ENCODE data around the gene SPATA2L.
"Not testable (repeated sequence)": the region's sequence is repeated elsewhere in the genome, so short reads cannot be mapped to it uniquely, and the experiment has no call there.

DNA sequence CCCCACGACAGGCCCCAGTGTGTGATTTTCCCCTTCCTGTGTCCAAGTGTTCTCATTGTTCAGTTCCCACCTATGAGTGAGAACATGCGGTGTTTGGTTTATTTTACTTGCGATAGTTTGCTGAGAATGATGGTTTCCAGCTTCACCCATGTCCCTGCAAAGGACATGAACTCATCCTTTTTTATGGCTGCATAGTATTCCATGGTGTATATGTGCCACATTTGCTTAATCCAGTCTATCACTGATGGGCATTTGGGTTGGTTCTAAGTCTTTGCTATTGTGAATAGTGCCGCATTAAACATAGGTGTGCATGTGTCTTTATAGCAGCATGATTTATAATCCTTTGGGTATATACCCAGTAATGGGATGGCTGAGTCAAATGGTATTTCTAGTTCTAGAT is 29.9 kb downstream of the SPATA2L start:
- not testable (repeated sequence) for TF ChIP-seq POLR2A (IDR thresholded peaks at IDR 0.05; ENCODE audit: extremely low read depth, insufficient read length); MYC (IDR thresholded peaks at IDR 0.05; ENCODE audit: low read depth, low read length)
- TF ChIP-seq, protein P1, sequence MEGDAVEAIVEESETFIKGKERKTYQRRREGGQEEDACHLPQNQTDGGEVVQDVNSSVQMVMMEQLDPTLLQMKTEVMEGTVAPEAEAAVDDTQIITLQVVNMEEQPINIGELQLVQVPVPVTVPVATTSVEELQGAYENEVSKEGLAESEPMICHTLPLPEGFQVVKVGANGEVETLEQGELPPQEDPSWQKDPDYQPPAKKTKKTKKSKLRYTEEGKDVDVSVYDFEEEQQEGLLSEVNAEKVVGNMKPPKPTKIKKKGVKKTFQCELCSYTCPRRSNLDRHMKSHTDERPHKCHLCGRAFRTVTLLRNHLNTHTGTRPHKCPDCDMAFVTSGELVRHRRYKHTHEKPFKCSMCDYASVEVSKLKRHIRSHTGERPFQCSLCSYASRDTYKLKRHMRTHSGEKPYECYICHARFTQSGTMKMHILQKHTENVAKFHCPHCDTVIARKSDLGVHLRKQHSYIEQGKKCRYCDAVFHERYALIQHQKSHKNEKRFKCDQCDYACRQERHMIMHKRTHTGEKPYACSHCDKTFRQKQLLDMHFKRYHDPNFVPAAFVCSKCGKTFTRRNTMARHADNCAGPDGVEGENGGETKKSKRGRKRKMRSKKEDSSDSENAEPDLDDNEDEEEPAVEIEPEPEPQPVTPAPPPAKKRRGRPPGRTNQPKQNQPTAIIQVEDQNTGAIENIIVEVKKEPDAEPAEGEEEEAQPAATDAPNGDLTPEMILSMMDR (IDR thresholded peaks at IDR 0.05; ENCODE audit: low read depth, low read length), result not testable (repeated sequence)
- TF ChIP-seq, protein P2, sequence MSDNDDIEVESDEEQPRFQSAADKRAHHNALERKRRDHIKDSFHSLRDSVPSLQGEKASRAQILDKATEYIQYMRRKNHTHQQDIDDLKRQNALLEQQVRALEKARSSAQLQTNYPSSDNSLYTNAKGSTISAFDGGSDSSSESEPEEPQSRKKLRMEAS (IDR thresholded peaks at IDR 0.05; ENCODE audit: low read depth, low read length), result not testable (repeated sequence)

Data from NB4 (cell line).